GM20000 (cell line): ENCODE data around the gene SMARCA5.

Experiments
- DNase-seq: peaks from one replicate; pipeline ENCODE4 v3.0.0; 2012; ENCODE audit warnings: low spot score
- TF ChIP-seq, protein P1 (sequence below): IDR thresholded peaks from 2 replicates; pipeline ENCODE4 v1.5.1; 2012; ENCODE audit warnings: mild to moderate bottlenecking, control low read depth; ENCODE audit errors: extremely low read depth, missing control alignments

Gene SMARCA5

DNA sequence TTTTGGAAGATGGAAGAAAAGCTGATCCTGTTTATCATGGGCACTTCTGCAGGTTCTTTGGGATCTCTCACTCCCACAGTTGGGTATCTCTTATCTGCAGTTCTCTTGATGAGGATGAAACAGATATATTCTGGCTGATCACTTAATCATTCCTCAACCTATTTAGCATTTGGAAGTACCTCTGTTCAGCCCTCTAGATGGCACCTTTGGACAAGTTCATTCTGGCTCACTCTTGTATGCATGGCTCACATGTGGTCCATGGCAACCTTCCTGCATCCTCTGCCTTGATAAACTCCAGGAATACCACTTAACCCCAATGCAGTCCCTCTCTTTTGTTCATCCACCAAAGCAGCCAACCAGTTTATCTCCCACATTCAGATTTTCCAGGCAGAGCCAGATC, 74.2 kb downstream of the SMARCA5 start:
- TF ChIP-seq, protein P1, sequence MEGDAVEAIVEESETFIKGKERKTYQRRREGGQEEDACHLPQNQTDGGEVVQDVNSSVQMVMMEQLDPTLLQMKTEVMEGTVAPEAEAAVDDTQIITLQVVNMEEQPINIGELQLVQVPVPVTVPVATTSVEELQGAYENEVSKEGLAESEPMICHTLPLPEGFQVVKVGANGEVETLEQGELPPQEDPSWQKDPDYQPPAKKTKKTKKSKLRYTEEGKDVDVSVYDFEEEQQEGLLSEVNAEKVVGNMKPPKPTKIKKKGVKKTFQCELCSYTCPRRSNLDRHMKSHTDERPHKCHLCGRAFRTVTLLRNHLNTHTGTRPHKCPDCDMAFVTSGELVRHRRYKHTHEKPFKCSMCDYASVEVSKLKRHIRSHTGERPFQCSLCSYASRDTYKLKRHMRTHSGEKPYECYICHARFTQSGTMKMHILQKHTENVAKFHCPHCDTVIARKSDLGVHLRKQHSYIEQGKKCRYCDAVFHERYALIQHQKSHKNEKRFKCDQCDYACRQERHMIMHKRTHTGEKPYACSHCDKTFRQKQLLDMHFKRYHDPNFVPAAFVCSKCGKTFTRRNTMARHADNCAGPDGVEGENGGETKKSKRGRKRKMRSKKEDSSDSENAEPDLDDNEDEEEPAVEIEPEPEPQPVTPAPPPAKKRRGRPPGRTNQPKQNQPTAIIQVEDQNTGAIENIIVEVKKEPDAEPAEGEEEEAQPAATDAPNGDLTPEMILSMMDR, result no peak
- DNase-seq, result no peak

DNA sequence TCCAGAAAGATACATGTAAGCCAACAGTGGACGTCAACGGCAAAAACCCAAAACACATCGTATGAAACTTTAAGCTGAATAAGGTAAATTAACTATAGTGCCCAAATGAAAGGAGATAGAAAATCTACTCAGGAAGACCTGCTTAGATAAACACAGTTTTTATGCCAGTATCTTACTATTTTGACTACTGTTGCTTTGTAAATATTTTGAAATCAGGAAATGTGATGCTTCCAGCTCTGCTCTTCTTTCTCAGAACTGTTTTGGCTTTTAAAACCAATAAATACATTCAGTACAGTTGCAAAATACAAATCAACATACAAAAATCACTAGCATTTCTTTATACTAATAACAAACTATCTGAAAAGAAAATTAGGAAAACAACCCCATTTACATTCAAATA, 83.8 kb downstream of the SMARCA5 start:
- TF ChIP-seq, protein P1, result no peak
- DNase-seq, result no peak

DNA sequence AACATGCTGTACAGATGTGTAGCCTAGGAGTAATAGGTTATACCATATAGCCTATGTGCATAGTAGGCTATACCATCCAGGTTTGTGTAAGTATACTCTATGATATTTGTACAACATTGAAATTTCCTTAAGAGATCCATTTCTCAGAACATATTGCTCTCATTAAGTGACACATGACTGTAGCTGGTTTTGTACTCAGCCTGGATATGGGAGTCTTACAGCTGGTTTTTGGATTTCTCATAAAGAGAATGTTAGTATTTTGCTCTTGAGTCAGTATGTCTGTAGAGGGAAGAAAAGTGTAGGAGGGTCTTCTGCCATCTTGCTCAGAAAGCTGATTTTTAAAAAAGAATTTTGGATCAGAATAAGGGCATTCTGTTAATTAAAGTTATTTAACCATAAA, 85.3 kb downstream of the SMARCA5 start:
- TF ChIP-seq, protein P1, result no peak
- DNase-seq, result no peak

DNA sequence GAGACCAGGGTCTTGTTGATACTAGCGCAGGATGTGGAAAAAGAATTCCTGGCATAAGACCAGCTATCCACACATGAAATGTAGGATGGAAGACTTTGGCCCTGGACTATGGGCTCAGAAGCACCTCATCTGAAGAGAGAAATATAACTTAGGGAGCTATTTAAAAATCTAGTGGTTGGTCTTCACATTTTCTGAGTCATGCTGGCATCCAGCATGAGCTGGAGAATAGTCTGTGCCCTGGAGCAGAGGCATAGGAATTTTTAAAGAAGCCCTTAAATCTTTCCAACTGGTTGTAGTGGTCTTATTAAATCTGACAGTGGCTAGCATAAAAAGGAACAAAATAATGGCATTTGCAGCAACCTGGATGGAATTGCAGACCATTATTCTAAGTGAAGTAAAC, 86.3 kb downstream of the SMARCA5 start:
- no peak for DNase-seq
- TF ChIP-seq, protein P1, result no peak

DNA sequence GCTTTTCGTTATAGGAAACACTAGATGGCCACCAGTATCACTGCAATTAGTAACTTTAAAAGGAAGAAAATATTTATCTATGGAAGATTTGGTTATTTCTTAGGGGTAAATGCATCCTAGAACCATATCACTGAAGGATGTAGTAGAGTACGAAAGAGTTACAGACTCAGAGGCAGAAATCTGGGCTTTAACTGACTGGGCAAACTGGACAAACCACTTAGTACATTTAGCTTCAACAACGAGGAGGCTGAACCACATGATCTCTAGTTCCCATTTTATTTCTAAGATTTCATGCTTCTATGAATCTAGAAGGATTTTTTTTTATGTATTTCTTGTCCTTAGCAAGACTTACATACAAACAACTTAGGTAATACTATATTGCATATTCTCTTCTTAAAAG, 93.0 kb downstream of the SMARCA5 start:
- TF ChIP-seq, protein P1, result no peak
- DNase-seq, result no peak
